GM12875 (cell line): ENCODE data around the gene ZCWPW2.

ENCODE experiments used
- H3K4me3 ChIP-seq: one replicate; pipeline ENCODE4 v1.5.1; 2011; ENCODE audit warnings: low read depth, low read length, control low read depth
- CTCF ChIP-seq: IDR thresholded peaks from 2 replicates; pipeline ENCODE4 v1.5.1; 2011; ENCODE audit warnings: low read depth, mild to moderate bottlenecking, control low read depth, inconsistent platforms, low read length, moderate library complexity, borderline replicate concordance; ENCODE audit not compliant: insufficient read depth

The ZCWPW2 gene

GRCh38 chr3:28349469-28350000 is 1.0 kb downstream of the ZCWPW2 start:
- TF ChIP-seq CTCF: no peak

GRCh38 chr3:28376424-28376823 is 27.9 kb downstream of the ZCWPW2 start:
- no peak overlapping the region for H3K4me3 ChIP-seq
- no peak for TF ChIP-seq CTCF

More at GRCh38 chr3:28349469-28350000, 1.0 kb downstream of the ZCWPW2 start:
- peak overlapping the region; percentile 96 for H3K4me3 ChIP-seq

GRCh38 chr3:28386049-28386448 is 37.5 kb downstream of the ZCWPW2 start:
- no peak overlapping the region for H3K4me3 ChIP-seq
- no peak for TF ChIP-seq CTCF

GRCh38 chr3:28388978-28389377 is 40.5 kb downstream of the ZCWPW2 start:
- H3K4me3 ChIP-seq: no peak overlapping the region
- TF ChIP-seq CTCF: no peak

- no peak for TF ChIP-seq CTCF
- no peak overlapping the region for H3K4me3 ChIP-seq
Observed at GRCh38 chr3:28399206-28399605, 50.7 kb downstream of the ZCWPW2 start.

- TF ChIP-seq CTCF: no peak
- no peak overlapping the region for H3K4me3 ChIP-seq
Observed at GRCh38 chr3:28406241-28406640, 57.7 kb downstream of the ZCWPW2 start.

GRCh38 chr3:28449398-28449797 is 100.9 kb downstream of the ZCWPW2 start:
- TF ChIP-seq CTCF: no peak
- no peak overlapping the region for H3K4me3 ChIP-seq
